ENCODE measurements around the gene NR3C1. TPM values are rescaled to one million over a fixed set of nuclear protein-coding genes. Genes with fewer than 3 reads are reported as not detected.
"Not testable (repeated sequence)": the region's sequence is repeated elsewhere in the genome, so short reads cannot be mapped to it uniquely, and the experiment has no call there.

NR3C1 gene
- total RNA-seq, 1 experiment from 2014 or later = 31.4 TPM

DNA sequence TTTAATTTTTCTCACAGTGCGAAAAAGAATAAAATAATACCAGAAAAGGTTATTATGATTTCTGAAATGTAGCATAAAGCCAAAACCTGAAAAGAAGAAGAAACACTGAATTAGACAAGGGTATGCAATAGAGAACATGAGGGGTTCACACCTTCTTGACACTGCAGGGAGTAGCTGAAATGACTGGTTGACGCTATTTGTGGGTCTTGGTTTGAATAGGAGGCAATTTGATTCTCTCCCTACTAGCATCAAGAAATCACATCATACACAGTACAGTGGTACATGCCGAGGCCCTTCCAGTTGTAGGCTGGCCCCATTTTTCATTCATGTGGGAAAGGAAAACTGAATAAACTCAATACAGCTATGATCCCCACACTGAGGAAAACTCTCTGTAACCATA lies 68.6 kb downstream of the NR3C1 start:
- no peaks in the 10 kb centered on the region for H3K9me3 ChIP-seq (ENCODE audit: control insufficient read depth, low read depth, low read length)
- no peak overlapping the region for H2BK120ac ChIP-seq (ENCODE audit: low read depth, low read length, poor library complexity, severe bottlenecking)
- no CpG with 5 or more reads among the region's 3 CpGs for WGBS (ENCODE audit: extremely low coverage, insufficient read length, low lambda C conversion rate)
- H3K27me3 ChIP-seq (ENCODE audit: insufficient read depth, low read length) = no peaks in the 10 kb centered on the region
- no peaks in the 10 kb centered on the region for H3K79me1 ChIP-seq (ENCODE audit: insufficient read depth, low read depth, low read length, poor library complexity, severe bottlenecking)
- no peaks in the 10 kb centered on the region for H3K23me2 ChIP-seq (ENCODE audit: insufficient read length, low read depth, low read length, poor library complexity, severe bottlenecking)
- no peaks in the 10 kb centered on the region for H3K79me2 ChIP-seq (ENCODE audit: insufficient read depth, low read length)
- no peak overlapping the region for H3K27ac Mint-ChIP-seq
- H3K4me1 Mint-ChIP-seq = peaks cover 4 to 8% of the 10 kb centered on the region in 2 experiments
- H3K56ac ChIP-seq (ENCODE audit: insufficient read length, low read depth, low read length) = no peak overlapping the region
- H3K4me1 ChIP-seq (ENCODE audit: insufficient read depth, low read length) = no peaks in the 10 kb centered on the region
- H4K8ac ChIP-seq (replicated peaks; ENCODE audit: insufficient read length, low read depth, low read length) = no peak overlapping the region
- no peak overlapping the region for H2AK5ac ChIP-seq (ENCODE audit: insufficient read length, low read length)
- no peak overlapping the region for H3K4ac ChIP-seq (ENCODE audit: low read depth, low read length)
- H2BK15ac ChIP-seq (ENCODE audit: low read depth, low read length) = no peak overlapping the region
- H4K5ac ChIP-seq (ENCODE audit: insufficient read length, low read depth, low read length) = no peak overlapping the region
- no peak overlapping the region for H2BK20ac ChIP-seq (ENCODE audit: low read depth, low read length, poor library complexity, severe bottlenecking)
- no peaks in the 10 kb centered on the region for H4K20me1 ChIP-seq (ENCODE audit: control insufficient read depth, insufficient read depth, insufficient read length)
- no peak overlapping the region for H3K18ac ChIP-seq (ENCODE audit: insufficient read length, low read depth, low read length)
- no peak overlapping the region for H4K91ac ChIP-seq (ENCODE audit: insufficient read length, low read depth, low read length)
- no peak overlapping the region for H2AFZ ChIP-seq (ENCODE audit: low read length)
- no peak for DNase-seq
- no peak overlapping the region for H3K9ac ChIP-seq (ENCODE audit: extremely low read depth, insufficient read length, low read length)
- H3K14ac ChIP-seq (ENCODE audit: insufficient read depth, low read length) = no peak overlapping the region
- H3K4me3 Mint-ChIP-seq = no peak overlapping the region
- no peak overlapping the region for H3K27ac ChIP-seq (ENCODE audit: insufficient read length, low read depth, low read length)
- no peak overlapping the region for H3T11ph ChIP-seq (ENCODE audit: low read length)
- H3K23ac ChIP-seq (ENCODE audit: insufficient read length, low read depth, low read length) = no peak overlapping the region
- H2BK12ac ChIP-seq (ENCODE audit: insufficient read length, low read depth, low read length) = no peak overlapping the region
- no peak overlapping the region for H2BK5ac ChIP-seq (ENCODE audit: insufficient read length, low read length)
- peaks cover 3 to 5% (median 3%) of the 10 kb centered on the region in 3 experiments; a peak in 3 of 7 replicates for H3K36me3 Mint-ChIP-seq (ENCODE audit: insufficient read depth in 1 of 3, low read depth in 3 of 3)
- TF ChIP-seq, protein P1, sequence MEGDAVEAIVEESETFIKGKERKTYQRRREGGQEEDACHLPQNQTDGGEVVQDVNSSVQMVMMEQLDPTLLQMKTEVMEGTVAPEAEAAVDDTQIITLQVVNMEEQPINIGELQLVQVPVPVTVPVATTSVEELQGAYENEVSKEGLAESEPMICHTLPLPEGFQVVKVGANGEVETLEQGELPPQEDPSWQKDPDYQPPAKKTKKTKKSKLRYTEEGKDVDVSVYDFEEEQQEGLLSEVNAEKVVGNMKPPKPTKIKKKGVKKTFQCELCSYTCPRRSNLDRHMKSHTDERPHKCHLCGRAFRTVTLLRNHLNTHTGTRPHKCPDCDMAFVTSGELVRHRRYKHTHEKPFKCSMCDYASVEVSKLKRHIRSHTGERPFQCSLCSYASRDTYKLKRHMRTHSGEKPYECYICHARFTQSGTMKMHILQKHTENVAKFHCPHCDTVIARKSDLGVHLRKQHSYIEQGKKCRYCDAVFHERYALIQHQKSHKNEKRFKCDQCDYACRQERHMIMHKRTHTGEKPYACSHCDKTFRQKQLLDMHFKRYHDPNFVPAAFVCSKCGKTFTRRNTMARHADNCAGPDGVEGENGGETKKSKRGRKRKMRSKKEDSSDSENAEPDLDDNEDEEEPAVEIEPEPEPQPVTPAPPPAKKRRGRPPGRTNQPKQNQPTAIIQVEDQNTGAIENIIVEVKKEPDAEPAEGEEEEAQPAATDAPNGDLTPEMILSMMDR (conservative IDR thresholded peaks at IDR 0.05) = no peak
- no peaks in the 10 kb centered on the region for H3K9me3 Mint-ChIP-seq
- no peak overlapping the region for H3K4me2 ChIP-seq (ENCODE audit: insufficient read depth, insufficient read length, low read length)
- no peaks in the 10 kb centered on the region for H3K27me3 Mint-ChIP-seq (ENCODE audit: low read depth)

DNA sequence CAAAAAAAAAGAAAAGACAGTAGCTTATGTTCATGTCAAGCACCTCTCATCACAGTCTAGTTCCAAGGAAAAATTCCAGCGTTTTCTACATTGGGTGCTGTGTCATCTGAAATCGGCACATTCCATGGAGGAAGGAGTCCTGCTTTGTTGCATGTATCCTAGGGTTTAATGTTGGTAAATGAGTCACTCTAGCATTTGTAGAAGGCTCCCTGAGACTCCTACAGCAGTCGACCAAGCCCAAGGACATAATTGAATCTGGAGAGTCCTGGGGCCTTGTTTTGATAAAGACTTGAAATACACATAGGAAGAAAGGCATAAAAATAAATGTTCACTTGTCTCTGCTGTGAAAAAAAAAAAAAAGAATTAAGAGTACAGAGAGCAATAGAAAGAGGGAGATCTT lies 69.1 kb downstream of the NR3C1 start:
- not testable (repeated sequence) for H2BK12ac ChIP-seq (ENCODE audit: insufficient read length, low read depth, low read length); H3K14ac ChIP-seq (ENCODE audit: insufficient read depth, low read length); H4K8ac ChIP-seq (replicated peaks; ENCODE audit: insufficient read length, low read depth, low read length); H3K4ac ChIP-seq (ENCODE audit: low read depth, low read length); H3K4me1 Mint-ChIP-seq; H3T11ph ChIP-seq (ENCODE audit: low read length); H3K79me2 ChIP-seq (ENCODE audit: insufficient read depth, low read length); H3K4me3 Mint-ChIP-seq; H2AK5ac ChIP-seq (ENCODE audit: insufficient read length, low read length); H2AFZ ChIP-seq (ENCODE audit: low read length); H3K27ac ChIP-seq (ENCODE audit: insufficient read length, low read depth, low read length); H3K56ac ChIP-seq (ENCODE audit: insufficient read length, low read depth, low read length); H3K23me2 ChIP-seq (ENCODE audit: insufficient read length, low read depth, low read length, poor library complexity, severe bottlenecking); H3K27ac Mint-ChIP-seq; H2BK15ac ChIP-seq (ENCODE audit: low read depth, low read length); H3K9me3 ChIP-seq (ENCODE audit: control insufficient read depth, low read depth, low read length); H3K27me3 Mint-ChIP-seq (ENCODE audit: low read depth); H3K4me1 ChIP-seq (ENCODE audit: insufficient read depth, low read length); H4K20me1 ChIP-seq (ENCODE audit: control insufficient read depth, insufficient read depth, insufficient read length); H3K36me3 Mint-ChIP-seq (ENCODE audit: insufficient read depth in 1 of 3, low read depth in 3 of 3); H3K79me1 ChIP-seq (ENCODE audit: insufficient read depth, low read depth, low read length, poor library complexity, severe bottlenecking); H3K18ac ChIP-seq (ENCODE audit: insufficient read length, low read depth, low read length); H2BK120ac ChIP-seq (ENCODE audit: low read depth, low read length, poor library complexity, severe bottlenecking); H4K91ac ChIP-seq (ENCODE audit: insufficient read length, low read depth, low read length); DNase-seq; H3K23ac ChIP-seq (ENCODE audit: insufficient read length, low read depth, low read length); H2BK20ac ChIP-seq (ENCODE audit: low read depth, low read length, poor library complexity, severe bottlenecking); H3K4me2 ChIP-seq (ENCODE audit: insufficient read depth, insufficient read length, low read length); H3K27me3 ChIP-seq (ENCODE audit: insufficient read depth, low read length); H3K9me3 Mint-ChIP-seq; H4K5ac ChIP-seq (ENCODE audit: insufficient read length, low read depth, low read length); H2BK5ac ChIP-seq (ENCODE audit: insufficient read length, low read length); H3K9ac ChIP-seq (ENCODE audit: extremely low read depth, insufficient read length, low read length)
- no CpG with 5 or more reads among the region's 3 CpGs for WGBS (ENCODE audit: extremely low coverage, insufficient read length, low lambda C conversion rate)

Data from H9 (cell line).